ENCODE data around the gene KCTD4. TPM values are rescaled to one million over a fixed set of nuclear protein-coding genes. Genes with fewer than 3 reads are reported as not detected.

The KCTD4 gene
- total RNA-seq, 2 experiments from 2014 or later: not detected

DNA sequence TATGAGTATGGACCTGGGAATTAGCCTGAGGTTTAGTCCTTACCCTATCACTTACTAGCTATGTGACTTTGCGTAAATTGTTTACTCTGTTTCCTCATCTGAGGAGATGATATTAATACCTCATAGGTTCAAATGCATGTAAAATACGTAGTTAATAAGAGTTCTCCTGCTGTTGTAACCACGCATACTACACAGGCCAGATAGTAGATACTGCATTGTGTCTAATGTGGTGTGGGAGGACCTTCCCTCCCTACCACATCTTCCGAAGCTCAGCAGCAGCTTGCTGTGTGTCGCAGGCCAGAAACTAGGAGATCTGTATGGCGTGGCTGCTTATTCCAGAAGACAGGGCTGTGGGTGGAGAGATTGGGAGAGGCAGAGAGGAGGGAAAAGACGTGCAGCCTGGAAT is 57.5 kb downstream of the KCTD4 start:
- Mint-ChIP-seq H3K9me3 (no peaks in the 10 kb centered on the region), H3K4me3 (no peak overlapping the region), H3K27me3 (no peaks in the 10 kb centered on the region), H3K27ac (no peak overlapping the region), H3K36me3 (ENCODE audit: low read depth) (peaks cover 7% of the 10 kb centered on the region), H3K4me1 (no peaks in the 10 kb centered on the region)
- ChIA-PET CTCF (no interaction called here), POLR2A (interaction anchor here (0.8 kb wide), 1 partner anchor 11 kb away, joined by 3 read pairs; no protein-coding TSS in a partner anchor)
- no peak for DNase-seq

Other genes starting within 250 kb of the KCTD4 start
- 1 to 10 TPM; 4.0 to 4.3 TPM for gene NUFIP1, start 211.6 kb downstream of the KCTD4 start, total RNA-seq
- gene GPALPP1, start 211.5 kb downstream of the KCTD4 start, total RNA-seq: 10 to 100 TPM; 25.0 to 27.1 TPM
- 10 to 100 TPM; 15.3 to 15.5 TPM for gene GTF2F2, start 80.5 kb downstream of the KCTD4 start, total RNA-seq
- 1,000 to 10,000 TPM; 4,462 to 4,505 TPM for gene TPT1, start 140.1 kb upstream of the KCTD4 start, total RNA-seq
- gene SLC25A30, start 217.3 kb upstream of the KCTD4 start, total RNA-seq: 10 to 100 TPM; 17.5 to 17.6 TPM

All from activated CD4-positive, alpha-beta memory T cell treated with anti-CD3 and anti-CD28 coated beads, Interleukin-2, amount 10 ng/mL, durations not matched to agents 7 days and 5 days (primary cell).